Spinal cord (tissue), 10 donors: Measurements from ENCODE around the gene BTBD16. TPM values are rescaled to one million over a fixed set of nuclear protein-coding genes. Genes with fewer than 3 reads are reported as not detected.

ENCODE experiments used
- DNase-seq, 6 donors: peaks; one replicate each; pipeline versions ENCODE4 v3.0.0 to v3.0.0-alpha.2; 2013 to 2015; ENCODE audit warnings: low spot score in 6 of 6, low read depth in 4 of 6
- H3K27ac ChIP-seq: one replicate; pipeline ENCODE4 v1.5.1; 2013; ENCODE audit warnings: low read depth, low read length, control low read depth
- H3K27me3 ChIP-seq: one replicate; pipeline ENCODE4 v1.6.1; 2013; ENCODE audit warnings: low read length; ENCODE audit not compliant: control insufficient read depth, insufficient read depth
- H3K36me3 ChIP-seq: one replicate; pipeline ENCODE4 v1.6.1; 2013; ENCODE audit warnings: low read length; ENCODE audit not compliant: control insufficient read depth, insufficient read depth
- H3K4me1 ChIP-seq: one replicate; pipeline ENCODE4 v1.6.1; 2013; ENCODE audit warnings: low read length; ENCODE audit not compliant: control insufficient read depth, insufficient read depth
- H3K4me3 ChIP-seq: one replicate; pipeline ENCODE4 v1.5.1; 2013; ENCODE audit warnings: low read depth, low read length, control low read depth
- H3K9me3 ChIP-seq: one replicate; pipeline ENCODE4 v1.6.1; 2013; ENCODE audit warnings: low read length; ENCODE audit not compliant: control insufficient read depth, insufficient read depth
- WGBS: methylation state at CpG from one replicate; pipeline ENCODE4 v1.1.5; 2013; ENCODE audit warnings: missing lambda C conversion rate; ENCODE audit not compliant: insufficient coverage; 5-methylcytosine and 5-hydroxymethylcytosine counted together
- polyA plus RNA-seq, 2 donors: library from polyadenylated mRNA; unstranded; fragments of 120-200 nt; gene quantifications; one replicate each; pipeline ENCODE4 v1.2.1, GENCODE V29; 2013; ENCODE audit not compliant: insufficient read length in 2 of 2
- total RNA-seq, 2 donors: library from RNA; depleted of rRNA in 1 of 2; stranded (reverse); fragments of 120-200 nt in 1 of 2; fragments of >200 nt in 1 of 2; gene quantifications; one replicate each; pipeline versions ENCODE4 v1.2.3 to v1.2.4, GENCODE V29; 2013 to 2014
- donor health status: healthy.

Gene BTBD16
- total and polyA plus RNA-seq, 4 donors: 0.59 to 2.5 (median 1.4) TPM

DNA sequence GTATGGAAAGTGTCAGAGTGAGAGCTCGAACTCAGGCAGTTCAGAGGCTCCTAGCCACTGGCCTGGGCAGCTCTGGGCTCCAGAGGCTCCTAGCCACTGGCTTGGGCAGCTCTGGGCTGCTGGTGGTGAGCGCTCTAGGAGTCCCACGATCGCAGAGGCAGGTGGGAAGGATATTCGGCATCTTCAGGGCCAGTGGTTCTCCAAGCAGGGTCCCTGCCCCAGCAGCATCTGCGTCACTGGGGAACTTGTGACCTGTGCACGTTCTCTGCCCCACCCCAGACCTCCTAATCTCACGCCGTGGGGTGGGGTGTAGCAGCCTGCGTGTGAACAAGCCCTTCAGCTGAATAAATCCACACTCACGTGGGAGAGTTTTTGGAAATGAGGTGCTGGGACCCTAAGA, 25.2 kb upstream of the BTBD16 start:
- WGBS: 93% methylated on average over 6 of the region's 11 CpGs
- H3K27ac ChIP-seq: no peak overlapping the region
- H3K9me3 ChIP-seq: no peaks in the 10 kb centered on the region
- peaks cover 7% of the 10 kb centered on the region for H3K4me1 ChIP-seq
- no peaks in the 10 kb centered on the region for H3K27me3 ChIP-seq
- no peak overlapping the region for H3K4me3 ChIP-seq
- H3K36me3 ChIP-seq: peaks cover 79% of the 10 kb centered on the region
- DNase-seq: no peak

DNA sequence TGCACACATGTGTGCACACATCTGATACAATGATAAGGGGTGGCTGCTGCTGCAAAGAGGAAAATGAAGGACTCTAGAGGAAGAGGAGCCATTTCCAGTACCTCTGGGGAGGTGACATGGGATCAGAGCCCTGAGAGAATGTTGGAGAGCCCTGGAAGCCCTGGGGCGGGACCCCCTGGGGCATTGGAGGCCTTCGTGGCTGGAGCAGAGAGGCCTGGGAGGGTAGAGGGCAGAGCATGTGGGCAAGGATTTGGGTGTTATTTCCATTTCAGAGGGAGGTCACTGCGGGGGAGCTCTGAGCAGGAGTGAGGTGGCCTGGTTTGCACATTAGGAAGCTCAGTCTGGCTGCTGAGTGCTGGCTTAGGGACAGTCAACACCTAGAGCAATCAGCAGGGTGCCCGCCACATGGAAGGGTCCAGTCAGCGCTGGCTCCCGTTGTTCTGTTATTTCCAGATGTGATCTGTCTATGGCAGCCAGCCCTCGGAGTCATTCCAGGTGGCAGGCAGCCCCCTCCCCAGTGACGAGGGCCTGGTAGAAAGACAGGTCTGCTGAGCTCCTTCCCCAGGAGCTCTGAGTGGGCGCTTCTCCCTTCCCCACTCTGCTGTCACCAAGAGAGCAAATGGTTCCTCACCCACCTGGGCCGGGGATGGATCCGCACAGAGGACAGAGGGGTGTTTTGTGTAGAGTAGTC, 24.1 kb upstream of the BTBD16 start:
- H3K9me3 ChIP-seq: no peaks in the 10 kb centered on the region
- H3K4me3 ChIP-seq: no peak overlapping the region
- no peak overlapping the region for H3K27ac ChIP-seq
- peaks cover 69% of the 10 kb centered on the region for H3K36me3 ChIP-seq
- 91% methylated on average over 8 of the region's 11 CpGs for WGBS
- H3K27me3 ChIP-seq: no peaks in the 10 kb centered on the region
- peaks cover 7% of the 10 kb centered on the region for H3K4me1 ChIP-seq
- no peak for DNase-seq

DNA sequence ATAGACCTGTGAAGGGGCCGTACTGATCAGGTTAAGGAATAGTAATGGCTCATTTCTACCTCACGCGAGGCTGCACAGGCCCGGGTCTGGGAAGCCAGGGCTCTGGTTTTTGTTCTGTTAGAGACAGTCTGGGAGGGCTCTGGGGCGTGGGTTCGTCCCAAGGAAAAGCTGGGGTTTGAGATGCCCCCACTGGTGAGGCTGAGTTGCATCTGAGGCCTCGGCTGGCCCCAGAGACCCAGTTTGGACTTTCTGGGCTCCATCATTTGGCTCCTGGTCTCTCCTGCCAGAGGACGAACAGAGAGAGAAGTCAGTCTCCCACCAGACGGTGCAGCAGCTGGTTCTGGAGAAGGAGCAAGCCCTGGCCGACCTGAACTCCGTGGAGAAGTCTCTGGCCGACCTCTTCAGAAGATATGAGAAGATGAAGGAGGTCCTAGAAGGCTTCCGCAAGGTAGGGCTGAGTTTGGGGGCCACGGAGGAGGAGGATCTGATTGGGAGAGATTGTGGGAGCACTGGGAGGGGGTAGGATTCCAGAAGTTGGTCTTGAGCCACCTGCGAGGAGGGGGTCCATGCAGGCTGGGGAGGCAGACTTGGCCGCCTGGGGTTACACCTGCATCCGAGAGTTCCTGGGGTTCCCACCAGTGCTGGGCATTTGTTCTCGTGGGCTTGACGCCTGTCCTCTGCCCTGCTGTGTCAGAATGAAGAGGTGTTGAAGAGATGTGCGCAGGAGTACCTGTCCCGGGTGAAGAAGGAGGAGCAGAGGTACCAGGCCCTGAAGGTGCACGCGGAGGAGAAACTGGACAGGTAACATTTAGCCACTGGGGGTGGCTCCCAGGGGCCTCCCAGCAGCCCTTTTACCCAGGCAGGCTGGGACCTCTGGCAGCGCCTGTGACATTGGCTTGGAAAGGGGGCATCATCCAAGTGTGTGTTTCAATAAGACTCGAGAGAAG, 22.5 kb upstream of the BTBD16 start:
- H3K27me3 ChIP-seq: no peaks in the 10 kb centered on the region
- peaks cover 7% of the 10 kb centered on the region for H3K4me1 ChIP-seq
- 98% methylated on average over 23 of the region's 25 CpGs for WGBS
- no peak overlapping the region for H3K27ac ChIP-seq
- H3K36me3 ChIP-seq: peaks cover 65% of the 10 kb centered on the region
- H3K4me3 ChIP-seq: no peak overlapping the region
- H3K9me3 ChIP-seq: no peaks in the 10 kb centered on the region
- no peak for DNase-seq

DNA sequence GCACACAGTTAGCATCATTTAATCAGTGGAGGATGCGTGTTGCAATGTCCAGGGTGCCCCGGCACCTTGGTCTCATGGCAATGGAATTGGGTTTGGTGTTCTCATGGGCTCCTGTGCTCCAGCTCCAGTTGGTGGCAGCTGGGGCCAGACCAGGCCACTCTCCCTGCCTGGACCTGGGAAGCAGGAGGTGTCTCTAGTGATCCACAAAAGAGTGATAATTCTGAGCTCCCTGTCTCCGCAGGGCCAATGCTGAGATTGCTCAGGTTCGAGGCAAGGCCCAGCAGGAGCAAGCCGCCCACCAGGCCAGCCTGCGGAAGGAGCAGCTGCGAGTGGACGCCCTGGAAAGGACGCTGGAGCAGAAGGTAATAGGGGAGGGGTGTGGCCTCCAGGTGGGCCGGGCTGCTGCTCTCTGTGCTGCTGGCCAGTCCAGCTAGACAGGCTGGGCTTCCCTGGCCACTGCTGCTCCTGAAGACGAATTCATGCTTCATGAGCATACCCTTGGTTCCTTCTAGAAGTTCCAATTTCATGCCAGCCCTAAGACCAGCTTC, 21.7 kb upstream of the BTBD16 start:
- WGBS: 89% methylated on average over 11 of the region's 11 CpGs
- Histone ChIP-seq H3K9me3 (no peaks in the 10 kb centered on the region), H3K4me3 (no peak overlapping the region), H3K4me1 (peaks cover 2% of the 10 kb centered on the region), H3K27me3 (no peaks in the 10 kb centered on the region), H3K36me3 (peaks cover 62% of the 10 kb centered on the region), H3K27ac (no peak overlapping the region)
- no peak for DNase-seq

DNA sequence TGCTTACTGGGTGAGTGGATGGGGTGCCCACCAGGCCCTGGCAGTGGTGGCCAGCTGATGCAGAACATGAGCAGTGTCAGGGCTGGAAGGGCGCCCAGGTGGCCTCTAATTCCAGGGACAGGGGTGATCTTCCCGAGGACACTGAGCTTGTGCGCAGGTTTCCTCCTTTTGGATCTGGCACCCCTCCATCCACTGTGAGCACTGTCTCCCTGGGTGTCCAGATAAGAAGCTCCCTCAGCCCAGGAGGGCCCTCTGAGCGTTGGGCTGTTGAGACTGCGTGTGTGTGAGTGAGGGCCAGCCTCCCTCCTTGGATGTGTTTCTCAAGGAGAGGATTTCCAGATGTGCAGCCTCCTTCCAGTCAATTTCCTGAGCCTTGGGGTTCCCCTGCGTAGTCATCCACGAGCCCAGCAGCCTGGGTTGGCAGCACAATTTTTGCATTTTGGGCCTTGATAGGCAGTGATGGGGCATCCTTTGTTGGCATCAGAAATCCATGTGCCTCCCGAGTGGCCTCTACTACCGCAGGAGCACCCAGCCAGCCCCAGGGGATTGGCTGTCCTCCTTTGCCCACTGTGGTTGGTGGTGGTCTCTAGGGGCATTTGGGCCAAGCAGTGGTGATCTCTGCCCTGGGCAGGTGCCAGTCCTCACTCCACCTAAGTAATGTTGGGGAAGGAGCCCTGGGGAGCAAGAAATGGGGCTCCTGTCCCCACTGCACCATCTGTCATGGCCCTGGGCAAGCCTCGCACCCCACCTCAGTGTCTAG, 20.9 kb upstream of the BTBD16 start:
- Histone ChIP-seq H3K27me3 (no peaks in the 10 kb centered on the region), H3K4me3 (no peak overlapping the region), H3K27ac (no peak overlapping the region), H3K4me1 (no peaks in the 10 kb centered on the region), H3K9me3 (no peaks in the 10 kb centered on the region), H3K36me3 (peaks cover 65% of the 10 kb centered on the region)
- WGBS: 94% methylated on average over 5 of the region's 10 CpGs
- DNase-seq: no peak

DNA sequence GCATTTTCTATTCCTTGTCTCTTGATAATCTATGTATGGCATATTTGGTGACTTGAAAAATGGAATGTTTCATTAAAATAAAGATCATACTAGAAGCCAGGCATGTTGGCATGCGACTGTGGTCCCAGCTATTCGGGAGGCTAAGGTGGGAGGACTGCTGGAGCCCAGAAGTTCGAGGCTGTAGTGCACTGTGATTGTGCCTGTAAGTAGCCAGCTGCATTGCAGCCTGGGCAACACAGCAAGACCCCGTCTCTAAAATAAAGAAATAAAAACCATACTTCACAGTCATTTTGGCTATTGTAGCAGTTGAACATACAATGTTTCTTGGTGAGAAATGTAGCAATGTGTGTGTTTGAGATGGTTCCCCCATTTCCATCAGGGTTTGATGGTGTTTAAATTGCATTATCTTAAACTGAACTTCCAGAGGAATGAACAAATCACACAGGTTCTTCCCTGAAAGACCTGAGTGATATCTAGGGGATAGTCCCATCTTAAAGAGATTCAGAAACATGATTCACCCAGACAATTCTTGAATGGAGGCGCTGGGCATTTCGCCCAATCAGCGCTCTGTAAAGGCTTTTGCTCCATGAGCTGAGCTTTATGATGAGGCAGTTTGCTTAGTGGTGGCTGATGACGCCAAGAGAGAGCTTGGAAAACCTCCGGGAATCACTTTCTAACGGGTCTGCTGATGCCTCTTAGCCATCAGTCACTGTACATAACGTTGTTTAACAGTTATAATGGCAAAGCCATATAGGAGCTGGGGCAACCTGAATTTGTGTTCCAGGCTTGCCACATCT, 19.4 kb upstream of the BTBD16 start:
- H3K27me3 ChIP-seq: no peaks in the 10 kb centered on the region

DNA sequence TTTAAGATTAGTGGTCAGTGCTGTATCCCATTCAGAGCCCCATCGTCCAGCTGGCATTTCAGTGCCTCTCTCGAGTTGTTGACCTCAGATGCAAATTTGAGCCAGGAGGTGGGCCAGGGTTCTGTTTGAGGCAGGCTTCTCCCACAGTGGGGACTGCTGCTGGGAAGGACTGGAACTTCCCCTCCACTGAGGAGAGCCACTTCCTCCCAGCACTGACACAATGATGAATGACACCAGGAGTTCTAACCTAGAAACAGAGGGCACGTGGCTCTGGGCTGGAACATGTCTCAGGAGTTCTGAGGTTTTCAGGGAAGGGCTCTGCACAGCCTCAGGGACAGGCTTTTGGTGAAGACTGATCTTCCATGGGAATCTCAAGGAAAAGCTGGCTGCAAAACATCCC, 18.3 kb upstream of the BTBD16 start:
- Histone ChIP-seq H3K36me3 (peaks cover 64% of the 10 kb centered on the region), H3K27ac (no peak overlapping the region)

More for the DNA sequence above, 19.4 kb upstream of the BTBD16 start:
- Histone ChIP-seq H3K4me1 (no peaks in the 10 kb centered on the region), H3K4me3 (no peak overlapping the region), H3K27ac (no peak overlapping the region), H3K9me3 (no peaks in the 10 kb centered on the region), H3K36me3 (peaks cover 65% of the 10 kb centered on the region)
- peak in 1 of 6 donors; percentile 23 for DNase-seq
- WGBS: 70% methylated on average over 9 of the region's 11 CpGs

DNA sequence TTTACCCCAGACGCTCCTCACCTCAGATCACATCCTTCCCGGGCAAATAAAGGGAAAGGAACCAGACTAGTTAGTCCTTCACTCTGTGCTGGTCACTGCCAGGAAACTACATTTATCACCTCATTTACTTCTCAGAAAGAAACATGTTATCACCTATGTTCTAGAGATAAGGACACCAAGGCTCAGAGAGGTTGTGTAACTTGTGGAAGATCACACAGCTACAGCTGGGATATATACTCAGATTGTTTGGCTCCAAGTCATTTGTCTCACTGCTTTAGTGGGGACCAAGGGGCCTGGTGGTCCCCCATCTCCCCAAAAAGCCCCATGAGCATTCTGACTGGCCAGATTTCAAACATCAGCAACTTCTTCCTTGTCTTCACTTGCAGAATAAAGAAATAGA, 17.5 kb upstream of the BTBD16 start:
- WGBS: 93% methylated on average over 2 of the region's 2 CpGs
- H3K27me3 ChIP-seq: no peaks in the 10 kb centered on the region
- H3K4me3 ChIP-seq: no peak overlapping the region
- H3K4me1 ChIP-seq: no peaks in the 10 kb centered on the region
- H3K9me3 ChIP-seq: no peaks in the 10 kb centered on the region
- no peak overlapping the region for H3K27ac ChIP-seq
- no peak for DNase-seq
- H3K36me3 ChIP-seq: peaks cover 65% of the 10 kb centered on the region

More for the DNA sequence above, 18.3 kb upstream of the BTBD16 start:
- H3K4me1 ChIP-seq: no peaks in the 10 kb centered on the region
- H3K9me3 ChIP-seq: no peaks in the 10 kb centered on the region
- DNase-seq: no peak
- no peak overlapping the region for H3K4me3 ChIP-seq
- H3K27me3 ChIP-seq: no peaks in the 10 kb centered on the region
- 35% methylated on average over 3 of the region's 3 CpGs for WGBS

DNA sequence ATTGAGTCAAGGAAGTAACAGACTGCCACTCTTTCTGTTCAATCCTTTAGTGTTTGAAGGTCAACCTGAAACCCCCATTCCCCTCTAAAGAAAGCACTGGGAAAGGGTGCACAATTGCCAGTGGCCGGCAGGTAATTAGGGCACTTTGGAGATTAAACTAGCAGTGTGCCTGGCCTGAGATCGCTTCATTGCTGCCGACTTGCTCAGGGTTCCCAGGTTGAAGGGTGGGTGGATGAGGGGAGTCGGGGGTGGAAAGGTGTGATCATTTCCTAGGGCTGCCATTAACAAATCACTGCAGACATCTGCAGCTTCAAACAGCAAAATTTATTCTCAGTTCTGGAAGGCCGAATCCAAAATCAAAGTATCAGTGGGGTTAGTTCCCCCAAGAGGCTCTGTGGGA, 16.3 kb upstream of the BTBD16 start:
- Histone ChIP-seq H3K36me3 (peaks cover 61% of the 10 kb centered on the region), H3K4me1 (no peaks in the 10 kb centered on the region), H3K27me3 (no peaks in the 10 kb centered on the region), H3K4me3 (no peak overlapping the region), H3K27ac (no peak overlapping the region), H3K9me3 (no peaks in the 10 kb centered on the region)
- WGBS: 60% methylated on average over 1 of the region's 5 CpGs
- no peak for DNase-seq
